Jurkat, Clone E6-1 (cell line): Measurements from ENCODE around the gene CUL1.

Source experiments
- DNase-seq: peaks from one replicate; pipeline ENCODE4 v3.0.0-alpha.2; 2011; ENCODE audit warnings: low read depth, low spot score
- H3K4me3 ChIP-seq: 2 replicates; pipeline ENCODE4 v1.5.1; 2011; ENCODE audit warnings: mild to moderate bottlenecking, low read length, control low read depth, moderate library complexity

The CUL1 gene

GRCh38 chr7:148790131-148790726, 91.5 kb downstream of the CUL1 start:
- DNase-seq = peak; percentile 76
- no peak overlapping the region for H3K4me3 ChIP-seq

DNA sequence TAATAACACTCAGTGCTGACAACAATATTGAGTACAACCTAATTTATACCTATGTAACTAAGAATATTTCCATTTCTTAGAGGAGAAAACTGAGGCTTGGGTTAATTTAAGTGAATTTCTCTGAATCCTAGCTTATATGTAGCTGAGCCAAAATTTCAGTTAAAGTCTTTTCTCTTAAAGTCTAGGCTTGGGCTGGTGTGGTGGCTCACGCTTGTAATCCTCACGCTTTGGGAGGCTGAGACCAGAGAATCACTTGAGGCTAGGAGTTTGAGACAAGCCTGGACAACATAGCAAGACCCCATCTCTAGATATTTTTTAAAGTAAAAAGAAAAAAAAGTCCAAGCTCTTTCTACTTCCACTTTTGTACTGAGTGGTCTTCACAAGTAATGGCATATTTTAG, 92.1 kb downstream of the CUL1 start:
- no peak for DNase-seq
- H3K4me3 ChIP-seq = no peak overlapping the region

DNA sequence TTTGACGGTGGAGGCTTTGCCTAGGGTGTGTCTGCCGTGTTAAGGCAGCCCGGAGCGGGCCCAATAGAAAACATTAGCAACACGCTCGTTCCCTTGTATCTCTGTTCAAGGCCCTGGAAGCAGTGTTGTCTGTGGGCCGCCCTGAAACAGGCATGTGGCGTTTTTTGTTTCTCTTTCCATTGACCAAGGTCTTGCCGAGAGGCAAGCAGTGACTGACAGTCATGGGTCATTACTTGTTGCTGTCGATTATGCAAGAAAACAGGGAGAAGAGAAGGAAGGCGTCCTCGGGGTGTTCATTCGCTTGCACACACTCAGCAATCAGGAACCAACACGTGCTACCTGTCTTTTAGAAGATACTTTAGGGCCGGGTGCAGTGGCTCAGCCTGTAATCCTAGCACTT, 92.8 kb downstream of the CUL1 start:
- no peak overlapping the region for H3K4me3 ChIP-seq
- DNase-seq = no peak

DNA sequence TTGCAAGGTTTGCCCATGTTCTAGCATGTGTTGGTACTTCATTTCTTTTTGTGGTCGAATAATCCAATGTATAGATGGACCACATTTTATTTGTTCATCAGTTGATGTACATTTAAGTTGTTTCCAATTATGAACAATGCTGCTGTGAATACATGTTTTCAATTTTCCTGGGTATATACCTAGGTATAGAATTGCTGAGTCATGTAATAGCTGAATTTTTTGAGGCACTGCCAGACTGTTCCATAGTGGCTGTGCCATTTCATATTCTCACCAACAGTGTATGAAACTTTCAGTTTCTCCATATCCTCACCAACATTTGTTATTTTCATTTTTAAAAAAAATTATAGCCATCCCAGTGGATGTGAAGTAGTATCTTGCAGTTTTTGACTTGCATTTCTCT, 94.9 kb downstream of the CUL1 start:
- no peak for DNase-seq

DNA sequence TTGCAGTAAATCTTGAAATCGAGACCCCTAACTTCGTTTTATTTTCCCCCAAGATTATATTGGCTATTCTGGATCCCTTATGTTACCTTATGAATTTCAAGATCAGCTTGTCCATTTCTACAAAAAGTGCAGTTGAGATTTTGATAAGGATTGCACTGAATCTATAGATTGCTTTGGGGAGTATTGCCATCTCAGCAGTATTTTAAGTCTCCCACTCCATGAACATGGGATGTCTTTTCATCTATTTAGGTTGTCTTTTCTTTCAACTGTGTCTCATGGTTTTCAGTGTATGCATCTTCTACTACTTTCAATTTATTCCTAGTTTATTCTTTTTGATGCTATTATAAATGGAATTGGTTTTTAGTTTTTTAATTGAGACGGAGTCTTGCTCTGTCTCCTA, 95.8 kb downstream of the CUL1 start:
- DNase-seq = no peak

More for the DNA sequence above, 94.9 kb downstream of the CUL1 start:
- no peak overlapping the region for H3K4me3 ChIP-seq

DNA sequence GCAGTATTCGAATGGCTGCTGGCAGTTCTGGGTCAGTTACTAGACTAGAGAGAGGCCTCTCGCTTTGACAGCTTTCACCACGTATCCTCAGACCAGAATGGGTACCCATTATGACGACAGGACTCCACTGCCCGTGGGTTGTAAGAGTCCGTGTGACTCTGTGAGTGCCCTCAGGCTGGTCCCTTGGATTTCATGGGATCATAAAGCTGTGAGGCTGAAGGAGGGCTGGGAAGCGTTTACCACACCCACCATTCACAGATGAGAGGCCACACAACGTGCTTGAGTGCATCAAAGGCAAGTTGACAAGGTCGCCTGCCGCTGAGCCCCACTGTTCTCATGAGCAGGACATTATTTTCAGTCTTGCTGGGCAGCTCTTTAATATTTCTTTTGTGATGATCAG, 98.1 kb downstream of the CUL1 start:
- H3K4me3 ChIP-seq = no peak overlapping the region
- DNase-seq = no peak

More for the DNA sequence above, 95.8 kb downstream of the CUL1 start:
- no peak overlapping the region for H3K4me3 ChIP-seq

GRCh38 chr7:148799893-148800555, 101.3 kb downstream of the CUL1 start:
- no peak overlapping the region for H3K4me3 ChIP-seq
- no peak for DNase-seq

DNA sequence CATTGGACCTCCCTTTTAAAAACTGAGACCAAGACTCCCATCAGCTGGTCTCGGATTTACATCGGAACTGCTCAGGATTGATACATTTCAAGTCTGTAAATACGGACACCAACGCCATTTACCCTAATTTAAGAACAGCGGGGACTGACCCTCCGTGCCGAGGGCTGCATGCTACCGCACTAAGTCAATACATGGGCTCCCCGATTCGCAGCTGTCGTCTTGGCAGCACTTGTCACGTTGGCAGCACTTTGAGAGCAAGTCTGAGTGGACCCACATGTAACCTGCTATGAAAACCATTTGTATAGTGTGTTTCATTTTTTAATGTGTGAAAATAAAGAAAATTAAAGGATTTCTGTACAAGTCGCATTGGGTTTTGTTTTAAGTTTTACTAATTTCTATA, 102.0 kb downstream of the CUL1 start:
- no peak overlapping the region for H3K4me3 ChIP-seq
- DNase-seq = no peak

DNA sequence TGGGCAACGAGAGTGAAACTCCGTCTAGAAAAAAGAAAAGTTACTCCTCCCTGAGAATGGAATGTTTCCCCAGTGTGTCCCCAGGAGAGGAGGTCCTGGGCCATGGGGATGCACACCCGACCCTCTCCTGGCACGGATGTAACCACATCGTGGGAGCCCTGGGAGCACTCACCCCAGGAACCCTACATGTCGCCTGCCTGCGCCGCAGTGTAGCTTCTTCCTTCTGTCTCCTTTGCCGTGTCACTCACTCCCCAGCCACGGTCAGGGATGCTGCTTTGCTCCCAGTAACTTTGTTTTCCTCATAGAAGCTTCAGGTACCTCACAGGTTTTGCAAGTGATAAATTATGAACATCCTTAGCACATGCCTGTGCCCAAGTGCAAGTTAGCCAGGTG, 103.4 kb downstream of the CUL1 start:
- H3K4me3 ChIP-seq = no peak overlapping the region
- DNase-seq = no peak

DNA sequence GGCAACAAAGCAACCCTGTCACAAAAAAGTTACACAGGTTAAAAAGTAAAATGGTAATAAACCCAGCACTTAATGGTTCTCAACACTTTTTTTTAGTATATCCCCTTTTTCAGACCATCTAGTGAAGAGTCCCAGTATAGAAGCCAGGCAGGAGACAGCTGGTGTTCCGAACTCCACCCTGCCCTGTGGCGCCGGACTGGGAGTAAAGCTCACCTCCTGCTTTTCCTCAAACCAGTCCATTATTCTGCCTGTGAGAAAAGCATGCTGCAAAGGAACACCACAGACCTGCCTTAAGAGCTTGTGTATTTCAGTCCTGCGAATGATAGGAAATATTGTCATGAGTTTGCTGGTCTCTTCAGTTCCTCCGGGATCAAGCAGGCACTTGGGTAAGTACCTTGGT, 104.4 kb downstream of the CUL1 start:
- no peak for DNase-seq
- no peak overlapping the region for H3K4me3 ChIP-seq

DNA sequence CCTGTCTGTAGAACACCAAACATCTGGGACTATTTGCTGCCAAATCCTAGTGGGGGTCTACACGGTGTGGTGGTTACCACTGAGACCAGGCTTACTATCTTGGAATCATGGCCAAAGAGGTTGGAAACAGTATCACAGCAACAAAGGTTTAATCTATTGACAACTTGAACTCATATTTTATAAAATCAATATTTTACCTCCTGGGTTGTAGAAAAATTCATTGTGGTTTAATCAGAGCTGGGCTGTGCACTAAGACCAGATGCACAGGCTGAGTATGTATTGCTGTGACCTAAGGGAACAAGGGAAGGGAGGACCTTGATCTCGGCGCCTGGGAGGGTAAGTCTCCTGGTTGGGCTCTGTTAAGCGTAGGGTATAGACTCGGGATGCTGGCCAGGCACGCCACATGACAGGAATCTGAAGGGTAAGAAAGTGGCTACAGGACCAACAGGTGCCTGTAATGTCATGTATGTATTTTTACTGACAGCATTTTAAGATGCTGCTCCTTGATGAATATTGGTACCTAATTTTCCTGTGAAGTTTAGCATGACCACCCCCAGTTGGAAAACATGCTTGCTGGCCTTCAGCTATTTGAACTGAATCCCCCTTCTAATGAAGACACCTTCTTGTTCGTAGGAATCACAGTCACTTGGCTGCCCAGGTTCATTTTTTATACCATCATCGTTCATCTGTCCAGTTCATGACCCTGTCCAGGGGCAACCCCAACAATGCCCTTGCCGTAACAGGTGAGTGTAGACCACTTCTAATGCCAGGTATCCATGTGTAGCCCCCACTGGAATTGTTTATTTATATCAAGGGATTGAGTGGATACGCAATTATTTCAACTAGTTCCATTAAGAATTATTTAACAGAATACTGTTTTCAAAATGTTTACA, 105.9 kb downstream of the CUL1 start:
- no peak overlapping the region for H3K4me3 ChIP-seq
- DNase-seq = no peak

GRCh38 chr7:148806187-148806586, 107.5 kb downstream of the CUL1 start:
- no peak for DNase-seq
- no peak overlapping the region for H3K4me3 ChIP-seq

DNA sequence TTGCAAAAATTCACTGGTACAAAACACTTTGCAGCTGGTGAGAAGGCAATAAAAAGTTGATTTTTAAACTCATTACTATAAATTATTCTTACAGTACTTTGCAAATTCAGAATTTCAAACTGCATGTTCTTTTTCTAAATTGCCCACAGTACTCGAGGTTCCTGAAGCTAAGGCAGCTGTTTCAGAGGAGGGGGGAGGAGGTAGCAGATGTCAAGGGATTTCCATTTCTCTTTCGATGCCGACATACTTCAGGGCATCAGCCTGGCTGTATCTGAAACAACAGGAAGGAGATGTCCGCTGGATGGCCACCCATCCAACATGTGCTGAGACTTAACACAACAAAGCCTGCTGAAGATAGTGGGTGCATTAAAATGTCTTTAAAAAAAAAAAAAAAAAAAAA, 108.7 kb downstream of the CUL1 start:
- no peak overlapping the region for H3K4me3 ChIP-seq
- no peak for DNase-seq

DNA sequence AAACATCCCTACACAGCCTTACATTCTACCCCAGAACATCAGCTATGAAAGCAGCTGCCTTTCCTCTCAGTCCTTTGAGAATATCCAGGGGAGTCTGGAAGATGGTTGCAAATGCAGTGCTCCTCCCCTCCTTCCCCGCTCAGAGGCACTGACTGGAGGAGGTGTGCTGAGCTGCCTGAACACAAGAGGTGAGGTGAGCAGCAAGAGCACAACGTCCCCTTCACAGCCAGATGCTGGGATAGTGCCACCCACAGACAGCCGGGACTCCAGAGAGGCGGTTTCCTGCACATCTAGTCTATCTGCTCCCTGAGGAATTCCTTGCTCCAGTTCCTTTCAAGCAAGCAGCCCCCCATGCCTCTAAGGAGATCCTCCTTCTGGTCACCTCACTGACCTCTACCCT, 111.2 kb downstream of the CUL1 start:
- DNase-seq = no peak

GRCh38 chr7:148811892-148812291, 113.2 kb downstream of the CUL1 start:
- H3K4me3 ChIP-seq = no peak overlapping the region
- no peak for DNase-seq

More for the DNA sequence above, 111.2 kb downstream of the CUL1 start:
- no peak overlapping the region for H3K4me3 ChIP-seq

DNA sequence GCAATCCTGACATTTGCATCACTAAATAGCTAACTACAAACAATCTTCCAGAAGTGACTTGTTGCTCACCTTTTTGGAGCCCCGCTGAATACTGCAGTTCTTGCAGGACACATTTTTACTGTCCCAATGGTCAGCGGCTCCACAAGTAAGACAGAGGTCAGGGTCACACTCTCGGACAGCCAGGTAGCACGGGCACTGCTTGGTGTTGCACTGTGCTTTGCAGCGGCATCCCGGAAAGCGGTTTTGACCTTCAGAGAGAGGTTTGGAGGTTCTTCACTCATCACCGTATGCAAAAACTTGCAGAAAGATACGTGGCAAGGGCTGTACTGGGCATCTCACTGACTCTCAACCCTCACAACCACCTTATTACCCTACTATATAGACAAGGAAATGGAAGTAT, 115.2 kb downstream of the CUL1 start:
- no peak overlapping the region for H3K4me3 ChIP-seq
- DNase-seq = no peak

DNA sequence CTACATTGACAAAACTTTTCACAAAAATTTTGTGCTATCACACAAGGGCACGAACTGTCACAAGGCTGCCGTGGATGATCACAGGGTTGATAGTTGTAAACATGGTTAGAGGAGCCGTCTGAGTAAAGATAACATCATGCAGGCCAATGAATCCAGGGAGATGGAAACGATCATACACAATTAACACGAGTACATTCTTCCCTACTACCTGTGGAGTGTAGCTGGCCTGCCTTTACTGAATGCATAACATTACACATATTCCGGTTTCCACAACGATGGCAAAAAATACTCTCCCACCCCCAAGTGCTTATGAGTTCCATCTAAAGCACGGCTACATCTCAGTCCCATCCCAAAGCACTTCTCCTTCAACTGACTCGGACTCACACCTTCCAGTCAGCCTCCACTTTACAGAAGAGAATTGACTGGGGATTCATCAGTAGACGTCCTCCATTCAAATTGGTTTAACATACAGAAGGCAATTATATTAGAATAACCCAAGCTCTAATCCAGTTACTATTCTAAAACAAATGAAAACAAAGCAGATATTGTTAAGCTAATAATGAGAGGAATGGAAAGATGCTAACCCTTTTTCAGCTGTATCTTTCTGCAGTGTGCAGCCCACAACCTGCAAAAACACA, 116.3 kb downstream of the CUL1 start:
- DNase-seq = no peak

GRCh38 chr7:148815612-148816011, 116.9 kb downstream of the CUL1 start:
- no peak overlapping the region for H3K4me3 ChIP-seq
- no peak for DNase-seq

More for the DNA sequence above, 116.3 kb downstream of the CUL1 start:
- H3K4me3 ChIP-seq = no peak overlapping the region

- H3K4me3 ChIP-seq = no peak overlapping the region
- no peak for DNase-seq
Observed at GRCh38 chr7:148819697-148820360, 121.1 kb downstream of the CUL1 start.
